IMR-90 (cell line): Measurements from ENCODE around the gene CELA2A.

Experiments used
- RAD21 ChIP-seq: IDR thresholded peaks from 2 replicates; pipeline ENCODE4 v1.6.1; 2012; ENCODE audit warnings: low read length, improper control_type of control experiment
- TF ChIP-seq, protein P1 (sequence below): conservative IDR thresholded peaks from 2 replicates; pipeline ENCODE4 v1.5.1; 2012; ENCODE audit warnings: mild to moderate bottlenecking, low read depth, low read length, improper control_type of control experiment

DNA sequence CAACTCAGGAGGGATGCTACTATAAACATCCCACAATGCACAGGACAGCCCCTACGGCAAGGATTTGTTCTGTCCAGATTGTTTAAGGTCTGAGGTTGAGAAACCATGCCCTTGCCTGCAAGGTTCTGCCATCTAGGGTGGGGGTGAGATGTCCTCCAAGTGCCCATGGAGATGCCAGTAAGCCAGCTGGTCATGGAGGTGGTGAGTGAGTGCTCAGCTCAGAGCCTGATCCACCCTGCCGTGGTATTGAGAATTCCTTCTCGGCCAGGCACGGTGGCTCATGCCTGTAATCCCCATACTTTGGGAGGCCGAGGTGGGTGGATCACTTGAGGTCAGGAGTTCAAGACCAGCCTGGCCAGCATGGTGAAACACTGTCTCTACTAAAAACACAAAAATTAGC, 31.6 kb upstream of the CELA2A start:
- no peak for TF ChIP-seq RAD21
- TF ChIP-seq, protein P1, sequence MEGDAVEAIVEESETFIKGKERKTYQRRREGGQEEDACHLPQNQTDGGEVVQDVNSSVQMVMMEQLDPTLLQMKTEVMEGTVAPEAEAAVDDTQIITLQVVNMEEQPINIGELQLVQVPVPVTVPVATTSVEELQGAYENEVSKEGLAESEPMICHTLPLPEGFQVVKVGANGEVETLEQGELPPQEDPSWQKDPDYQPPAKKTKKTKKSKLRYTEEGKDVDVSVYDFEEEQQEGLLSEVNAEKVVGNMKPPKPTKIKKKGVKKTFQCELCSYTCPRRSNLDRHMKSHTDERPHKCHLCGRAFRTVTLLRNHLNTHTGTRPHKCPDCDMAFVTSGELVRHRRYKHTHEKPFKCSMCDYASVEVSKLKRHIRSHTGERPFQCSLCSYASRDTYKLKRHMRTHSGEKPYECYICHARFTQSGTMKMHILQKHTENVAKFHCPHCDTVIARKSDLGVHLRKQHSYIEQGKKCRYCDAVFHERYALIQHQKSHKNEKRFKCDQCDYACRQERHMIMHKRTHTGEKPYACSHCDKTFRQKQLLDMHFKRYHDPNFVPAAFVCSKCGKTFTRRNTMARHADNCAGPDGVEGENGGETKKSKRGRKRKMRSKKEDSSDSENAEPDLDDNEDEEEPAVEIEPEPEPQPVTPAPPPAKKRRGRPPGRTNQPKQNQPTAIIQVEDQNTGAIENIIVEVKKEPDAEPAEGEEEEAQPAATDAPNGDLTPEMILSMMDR: no peak
